WTC11 (cell line): Measurements from ENCODE around the gene AATK. TPM values are rescaled to one million over a fixed set of nuclear protein-coding genes. Genes with fewer than 3 reads are reported as not detected.

Source experiments
- ATAC-seq: fragments of 200-7000 bp; cut with Tn5 transposase; 2 replicates; pipeline ENCODE4 v1.10.0; 2021; ENCODE audit warnings: mild to moderate bottlenecking, moderate library complexity
- CTCF ChIA-PET: fragments of 300-600 bp; sonication (Branson Sonifier 250); formaldehyde crosslinking; loops from one replicate; lab custom pipeline; 2021; ENCODE audit warnings: antibody characterized with exemption; lab: Charles Lee
- POLR2A ChIA-PET: fragments of 350-600 bp; sonication (Branson Sonifier 250); formaldehyde crosslinking; loops from one replicate; lab custom pipeline; 2021; ENCODE audit warnings: antibody characterized with exemption; lab: Charles Lee
- DNase-seq: peaks from one replicate; pipeline ENCODE4 v3.0.0; 2021; ENCODE audit warnings: low spot score
- H3K27ac Mint-ChIP-seq: 2 replicates; pipeline ENCODE4 v1.8.0; 2021; ENCODE audit warnings: mixed read lengths
- H3K27me3 Mint-ChIP-seq: 2 replicates; pipeline ENCODE4 v1.8.0; 2021; ENCODE audit warnings: low read depth, mild to moderate bottlenecking, moderate library complexity, mixed read lengths
- H3K36me3 Mint-ChIP-seq: 2 replicates; pipeline ENCODE4 v1.8.0; 2021; ENCODE audit warnings: mixed read lengths
- H3K4me1 Mint-ChIP-seq: 2 replicates; pipeline ENCODE4 v1.8.0; 2022; ENCODE audit warnings: mixed read lengths
- H3K4me3 Mint-ChIP-seq: 2 replicates; pipeline ENCODE4 v1.8.0; 2021; ENCODE audit warnings: mild to moderate bottlenecking, moderate library complexity, mixed read lengths
- H3K9me3 Mint-ChIP-seq: 2 replicates; pipeline ENCODE4 v1.8.0; 2021; ENCODE audit warnings: mixed read lengths
- AFF4 ChIP-seq: sonication (generic); formaldehyde crosslinking; IDR thresholded peaks from 2 replicates; pipeline ENCODE4 v1.8.1; 2023; ENCODE audit warnings: mild to moderate bottlenecking, missing genetic modification reagents, borderline replicate concordance
- ATF6 ChIP-seq: sonication (generic); formaldehyde crosslinking; IDR thresholded peaks from 2 replicates; pipeline ENCODE4 v1.8.1; 2023; ENCODE audit warnings: mild to moderate bottlenecking, missing genetic modification reagents
- CDX4 ChIP-seq: fragments of 250-450 bp; sonication (Bioruptor Pico); IDR thresholded peaks from 2 replicates; pipeline ENCODE4 v1.9.0; 2021; ENCODE audit warnings: moderate library complexity, mild to moderate bottlenecking, inconsistent platforms, borderline replicate concordance
- EMX1 ChIP-seq: fragments of 250-450 bp; sonication (Bioruptor Pico); IDR thresholded peaks from 2 replicates; pipeline ENCODE4 v1.8.0; 2021; ENCODE audit warnings: mild to moderate bottlenecking
- FOXP1 ChIP-seq: sonication (generic); formaldehyde crosslinking; IDR thresholded peaks from 2 replicates; pipeline ENCODE4 v1.8.0; 2022; ENCODE audit warnings: missing genetic modification reagents, mild to moderate bottlenecking, moderate library complexity, borderline replicate concordance
- JAZF1 ChIP-seq: fragments of 250-450 bp; sonication (Bioruptor Pico); IDR thresholded peaks from 2 replicates; pipeline ENCODE4 v1.9.0; 2021; ENCODE audit warnings: moderate library complexity, mild to moderate bottlenecking, inconsistent platforms
- MLX ChIP-seq: sonication (generic); formaldehyde crosslinking; IDR thresholded peaks from 2 replicates; pipeline ENCODE4 v1.8.1; 2023; ENCODE audit warnings: mild to moderate bottlenecking, missing genetic modification reagents, moderate library complexity
- MXD4 ChIP-seq: fragments of 250-450 bp; sonication (Bioruptor Pico); IDR thresholded peaks from 2 replicates; pipeline ENCODE4 v1.8.0; 2021; ENCODE audit warnings: mild to moderate bottlenecking, moderate library complexity, borderline replicate concordance
- NFATC4 ChIP-seq: fragments of 250-450 bp; sonication (Bioruptor Pico); IDR thresholded peaks from 2 replicates; pipeline ENCODE4 v1.9.0; 2021; ENCODE audit warnings: mild to moderate bottlenecking
- PREB ChIP-seq: sonication (generic); formaldehyde crosslinking; IDR thresholded peaks from 2 replicates; pipeline ENCODE4 v1.8.1; 2022; ENCODE audit warnings: mild to moderate bottlenecking, missing genetic modification reagents, moderate library complexity, borderline replicate concordance
- RELA ChIP-seq: sonication (generic); formaldehyde crosslinking; IDR thresholded peaks from 2 replicates; pipeline ENCODE4 v1.8.1; 2022; ENCODE audit warnings: missing genetic modification reagents, mild to moderate bottlenecking, borderline replicate concordance
- RORB ChIP-seq: fragments of 250-450 bp; sonication (Bioruptor Pico); IDR thresholded peaks from 2 replicates; pipeline ENCODE4 v1.9.0; 2021; ENCODE audit warnings: mild to moderate bottlenecking
- SOX15 ChIP-seq: fragments of 250-450 bp; sonication (Bioruptor Pico); IDR thresholded peaks from 2 replicates; pipeline ENCODE4 v1.9.0; 2021; ENCODE audit warnings: mild to moderate bottlenecking
- STAT6 ChIP-seq: sonication (generic); formaldehyde crosslinking; conservative IDR thresholded peaks from 2 replicates; pipeline ENCODE4 v1.8.1; 2023; ENCODE audit warnings: mild to moderate bottlenecking, low read depth, missing genetic modification reagents, moderate library complexity
- TEAD4 ChIP-seq: sonication (generic); formaldehyde crosslinking; IDR thresholded peaks from 2 replicates; pipeline ENCODE4 v1.8.0; 2022; ENCODE audit warnings: mild to moderate bottlenecking, missing genetic modification reagents
- ZMAT4 ChIP-seq: fragments of 250-450 bp; sonication (Bioruptor Pico); IDR thresholded peaks from 2 replicates; pipeline ENCODE4 v1.9.0; 2021; ENCODE audit warnings: mild to moderate bottlenecking
- ZNF219 ChIP-seq: sonication (generic); formaldehyde crosslinking; IDR thresholded peaks from 2 replicates; pipeline ENCODE4 v1.8.0; 2023; ENCODE audit warnings: missing genetic modification reagents, mild to moderate bottlenecking, borderline replicate concordance
- ZNF232 ChIP-seq: sonication (generic); formaldehyde crosslinking; IDR thresholded peaks from 2 replicates; pipeline ENCODE4 v1.8.0; 2022; ENCODE audit warnings: mild to moderate bottlenecking, missing genetic modification reagents
- ZNF396 ChIP-seq: fragments of 250-450 bp; sonication (Bioruptor Pico); IDR thresholded peaks from 2 replicates; pipeline ENCODE4 v1.8.0; 2021; ENCODE audit warnings: mild to moderate bottlenecking, moderate library complexity, borderline replicate concordance
- ZNF512 ChIP-seq: sonication (generic); formaldehyde crosslinking; IDR thresholded peaks from 2 replicates; pipeline ENCODE4 v1.8.1; 2022; ENCODE audit warnings: missing genetic modification reagents, borderline replicate concordance
- total RNA-seq: library from RNA; stranded (reverse); gene quantifications from 3 replicates; pipeline ENCODE4 v1.2.3, GENCODE V29; 2021

AATK gene
- total RNA-seq, 1 experiment from 2014 or later, result 2.9 TPM

GRCh38 chr17:81157848-81158687 is 8.0 kb downstream of the AATK start:
- no peaks in the 10 kb centered on the region for H3K36me3 Mint-ChIP-seq
- H3K27ac Mint-ChIP-seq, result no peak overlapping the region
- DNase-seq (no peak), ATAC-seq (no peak)
- POLR2A ChIA-PET, result no interaction called here
- no peaks in the 10 kb centered on the region; the same call in 1 of the 2 replicates for H3K27me3 Mint-ChIP-seq
- TF ChIP-seq ZNF396 (CRISPR knock-in tag) (no peak), ZMAT4 (no peak), TEAD4 (no peak), MXD4 (CRISPR knock-in tag) (no peak), FOXP1 (no peak), AFF4 (no peak), ZNF219 (no peak), ZNF512 (no peak), MLX (CRISPR knock-in tag) (no peak), STAT6 (no peak), PREB (CRISPR knock-in tag) (no peak), ATF6 (no peak), EMX1 (CRISPR knock-in tag) (no peak), ZNF232 (CRISPR knock-in tag) (no peak), CDX4 (no peak), NFATC4 (CRISPR knock-in tag) (no peak), SOX15 (CRISPR knock-in tag) (no peak), RELA (CRISPR knock-in tag) (no peak), RORB (CRISPR knock-in tag) (no peak), JAZF1 (CRISPR knock-in tag) (no peak)
- no peaks in the 10 kb centered on the region for H3K9me3 Mint-ChIP-seq
- H3K4me3 Mint-ChIP-seq, result no peak overlapping the region
- CTCF ChIA-PET, result no interaction called here
- no peaks in the 10 kb centered on the region for H3K4me1 Mint-ChIP-seq
